ENCODE measurements around the gene HSPB8. TPM values are rescaled to one million over a fixed set of nuclear protein-coding genes. Genes with fewer than 3 reads are reported as not detected.

HSPB8 gene
- total RNA-seq, 2 experiments from 2014 or later, result not detected

DNA sequence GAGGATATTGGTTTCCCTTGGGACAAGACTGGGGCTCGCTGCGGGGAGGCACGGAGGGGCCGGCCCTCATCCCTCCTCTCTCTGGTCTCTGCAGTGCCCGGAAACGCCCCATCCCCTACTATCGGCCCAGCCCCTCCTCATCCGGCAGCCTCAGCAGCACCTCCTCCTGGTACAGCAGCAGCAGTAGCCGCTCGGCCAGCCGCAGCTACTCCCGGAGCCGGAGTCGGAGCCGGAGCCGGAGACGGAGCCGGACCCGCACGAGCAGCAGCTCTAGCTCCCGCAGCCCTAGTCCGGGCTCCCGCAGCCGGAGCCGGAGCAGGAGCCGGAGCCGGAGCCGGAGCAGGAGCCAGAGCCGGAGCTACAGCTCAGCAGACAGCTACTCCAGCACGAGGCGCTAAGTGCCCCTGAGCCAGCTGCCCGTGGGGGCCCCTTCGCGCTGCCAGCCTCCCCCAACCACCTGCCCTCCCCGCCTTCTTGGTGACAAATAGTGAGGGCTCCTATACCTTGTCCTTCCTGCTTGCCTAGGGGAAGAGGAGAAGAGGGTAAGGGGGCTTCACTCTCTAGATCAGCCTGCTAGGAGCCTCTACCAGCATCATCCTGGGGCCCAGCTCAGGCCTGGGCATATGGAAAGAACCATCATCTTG is 22.2 kb upstream of the HSPB8 start:
- ChIA-PET CTCF (no interaction called here), POLR2A (no interaction called here)
- Mint-ChIP-seq H3K9me3 (peaks cover 2% of the 10 kb centered on the region), H3K4me1 (no peaks in the 10 kb centered on the region), H3K4me3 (no peak overlapping the region), H3K27me3 (no peaks in the 10 kb centered on the region), H3K36me3 (ENCODE audit: low read depth) (no peaks in the 10 kb centered on the region), H3K27ac (no peak overlapping the region)
- DNase-seq, result no peak

DNA sequence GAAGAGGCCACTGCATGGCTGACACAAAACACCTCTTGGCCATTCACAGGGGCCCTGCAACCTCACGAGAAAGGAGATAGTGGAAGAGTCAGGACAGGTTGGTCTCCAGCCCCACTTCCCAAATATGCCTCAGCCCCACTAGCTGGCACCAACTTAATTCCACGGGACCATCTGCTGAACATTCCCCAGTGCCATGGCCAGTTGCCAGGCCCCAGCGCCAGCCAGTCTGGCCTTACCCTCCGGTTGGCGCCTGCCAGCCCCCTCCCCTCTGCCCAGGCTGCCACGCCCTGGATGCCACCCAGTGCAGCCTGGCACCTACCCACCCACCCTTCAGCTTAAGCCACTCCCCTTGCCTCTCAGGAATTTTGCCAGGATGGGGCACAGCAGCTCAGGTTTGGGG is 21.2 kb upstream of the HSPB8 start:
- no peak for DNase-seq
- no peaks in the 10 kb centered on the region for H3K27me3 Mint-ChIP-seq
- no peaks in the 10 kb centered on the region for H3K4me1 Mint-ChIP-seq
- peaks cover 2% of the 10 kb centered on the region for H3K9me3 Mint-ChIP-seq
- H3K4me3 Mint-ChIP-seq, result no peak overlapping the region
- H3K36me3 Mint-ChIP-seq (ENCODE audit: low read depth), result no peaks in the 10 kb centered on the region
- no peak overlapping the region for H3K27ac Mint-ChIP-seq
- CTCF ChIA-PET, result no interaction called here
- POLR2A ChIA-PET, result no interaction called here

DNA sequence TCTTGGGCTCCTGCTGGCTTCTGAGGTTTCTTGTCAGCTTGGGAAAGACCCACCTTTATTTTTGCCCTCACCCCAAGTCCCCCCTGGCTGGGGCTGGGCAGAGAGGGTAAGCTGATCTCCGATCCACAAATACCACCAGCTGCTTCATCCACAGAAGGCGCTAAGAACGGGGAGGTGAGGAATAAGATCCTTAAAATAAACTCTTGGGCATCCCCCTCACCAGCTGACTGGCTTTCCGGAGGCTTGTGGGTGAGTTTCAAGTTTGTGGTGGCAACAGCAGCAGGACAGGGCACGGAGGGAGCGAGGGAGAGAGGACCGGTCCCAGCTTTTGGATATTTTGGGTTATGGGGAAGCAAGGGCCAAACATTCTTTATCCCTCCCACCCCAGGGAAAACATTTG is 20.8 kb upstream of the HSPB8 start:
- no peak for DNase-seq
- H3K27ac Mint-ChIP-seq, result no peak overlapping the region
- H3K27me3 Mint-ChIP-seq, result no peaks in the 10 kb centered on the region
- no peaks in the 10 kb centered on the region for H3K36me3 Mint-ChIP-seq (ENCODE audit: low read depth)
- ChIA-PET CTCF (no interaction called here), POLR2A (no interaction called here)
- no peak overlapping the region for H3K4me3 Mint-ChIP-seq
- H3K9me3 Mint-ChIP-seq, result peaks cover 2% of the 10 kb centered on the region
- no peaks in the 10 kb centered on the region for H3K4me1 Mint-ChIP-seq

DNA sequence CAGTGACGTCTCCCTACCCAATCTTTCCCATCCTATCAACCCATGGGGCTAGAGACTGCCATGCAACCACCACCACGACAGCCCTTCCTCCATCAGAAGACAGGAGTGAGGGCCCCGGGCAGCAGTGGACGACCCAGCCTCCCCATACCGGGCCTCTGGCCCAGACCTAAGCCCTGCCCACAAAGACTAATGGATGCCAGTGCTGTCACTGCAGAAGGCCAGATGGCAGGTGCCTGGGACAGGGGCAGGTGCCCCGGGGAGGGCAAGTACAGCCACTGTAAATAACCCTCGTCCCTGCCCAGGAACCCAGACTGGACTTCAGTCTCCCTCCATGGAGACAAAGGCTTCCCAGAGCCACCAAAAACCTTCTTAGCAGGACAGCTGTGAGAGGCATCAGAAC is 20.3 kb upstream of the HSPB8 start:
- H3K9me3 Mint-ChIP-seq, result peaks cover 2% of the 10 kb centered on the region
- CTCF ChIA-PET, result no interaction called here

DNA sequence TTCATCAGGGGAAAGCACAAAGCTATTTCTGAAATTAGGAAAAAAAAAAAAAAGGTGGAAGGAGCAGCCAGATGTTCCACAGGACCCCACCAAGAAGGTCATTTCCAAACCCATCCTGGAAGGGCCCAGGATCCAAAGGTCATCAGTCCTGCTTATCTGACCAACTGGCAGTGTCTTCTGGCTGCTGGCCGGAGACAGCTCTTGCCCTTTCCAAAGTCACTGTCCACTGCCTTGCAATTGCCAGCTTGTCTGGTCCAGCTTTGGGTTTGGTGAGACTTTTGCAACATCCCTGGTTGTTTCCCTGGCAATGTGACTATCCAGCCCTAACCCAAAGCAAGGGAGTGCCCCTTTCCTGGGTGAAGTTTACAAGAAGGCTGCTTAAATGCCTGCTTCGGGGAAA is 18.9 kb upstream of the HSPB8 start:
- CTCF ChIA-PET, result no interaction called here

More for the DNA sequence above, 20.3 kb upstream of the HSPB8 start:
- DNase-seq, result no peak
- no peak overlapping the region for H3K4me3 Mint-ChIP-seq
- no peaks in the 10 kb centered on the region for H3K36me3 Mint-ChIP-seq (ENCODE audit: low read depth)
- POLR2A ChIA-PET, result no interaction called here
- H3K4me1 Mint-ChIP-seq, result no peaks in the 10 kb centered on the region
- H3K27me3 Mint-ChIP-seq, result no peaks in the 10 kb centered on the region
- no peak overlapping the region for H3K27ac Mint-ChIP-seq

DNA sequence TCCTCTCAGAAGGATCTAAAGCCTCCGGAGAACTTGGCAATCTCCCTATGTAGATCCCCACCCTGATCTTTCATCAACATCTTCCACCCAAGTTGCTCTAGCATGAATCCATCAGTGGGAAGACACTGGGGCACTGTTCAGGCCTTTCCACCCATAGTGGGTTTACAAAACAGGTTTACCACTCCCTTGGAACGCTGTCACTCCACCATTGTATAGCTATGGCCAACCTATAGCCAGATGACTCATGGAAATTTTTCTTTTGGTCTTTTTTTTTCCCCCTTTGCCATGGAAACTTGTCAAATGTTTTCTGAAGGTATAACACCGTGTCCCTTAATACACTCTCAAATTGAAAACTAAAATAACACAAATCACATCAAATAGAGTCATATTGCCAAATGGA is 10.8 kb upstream of the HSPB8 start:
- no peak overlapping the region for H3K4me3 Mint-ChIP-seq
- no peaks in the 10 kb centered on the region for H3K36me3 Mint-ChIP-seq (ENCODE audit: low read depth)
- H3K27ac Mint-ChIP-seq, result no peak overlapping the region
- H3K4me1 Mint-ChIP-seq, result no peaks in the 10 kb centered on the region
- no peak for DNase-seq
- ChIA-PET CTCF (no interaction called here), POLR2A (no interaction called here)
- H3K27me3 Mint-ChIP-seq, result no peaks in the 10 kb centered on the region
- no peaks in the 10 kb centered on the region for H3K9me3 Mint-ChIP-seq

More for the DNA sequence above, 18.9 kb upstream of the HSPB8 start:
- no peak for DNase-seq
- Mint-ChIP-seq H3K9me3 (no peaks in the 10 kb centered on the region), H3K27me3 (no peaks in the 10 kb centered on the region), H3K36me3 (ENCODE audit: low read depth) (no peaks in the 10 kb centered on the region), H3K4me3 (no peak overlapping the region), H3K27ac (no peak overlapping the region), H3K4me1 (no peaks in the 10 kb centered on the region)
- POLR2A ChIA-PET, result no interaction called here

DNA sequence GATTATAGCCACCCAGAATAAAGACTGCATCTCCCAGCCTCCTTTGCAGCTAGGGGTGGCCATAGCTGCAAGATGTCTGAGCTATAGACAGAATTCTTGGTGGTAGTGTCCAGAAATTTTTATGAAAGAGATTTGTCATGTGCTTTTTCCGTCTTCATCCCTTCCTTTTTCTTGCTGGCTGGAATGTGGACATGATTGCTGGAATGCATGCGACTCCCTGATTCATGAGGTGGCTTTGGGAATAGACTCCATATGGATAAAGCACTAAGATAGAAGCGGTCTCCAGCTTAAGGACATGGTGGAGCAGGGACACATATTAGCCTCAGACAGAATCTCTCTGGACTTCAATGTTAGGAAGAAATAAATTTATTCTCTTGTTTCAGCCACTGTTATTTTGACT is 10.0 kb upstream of the HSPB8 start:
- Mint-ChIP-seq H3K27me3 (no peaks in the 10 kb centered on the region), H3K4me3 (no peak overlapping the region), H3K4me1 (no peaks in the 10 kb centered on the region), H3K27ac (no peak overlapping the region), H3K9me3 (no peaks in the 10 kb centered on the region), H3K36me3 (ENCODE audit: low read depth) (no peaks in the 10 kb centered on the region)
- no peak for DNase-seq
- ChIA-PET POLR2A (no interaction called here), CTCF (no interaction called here)

DNA sequence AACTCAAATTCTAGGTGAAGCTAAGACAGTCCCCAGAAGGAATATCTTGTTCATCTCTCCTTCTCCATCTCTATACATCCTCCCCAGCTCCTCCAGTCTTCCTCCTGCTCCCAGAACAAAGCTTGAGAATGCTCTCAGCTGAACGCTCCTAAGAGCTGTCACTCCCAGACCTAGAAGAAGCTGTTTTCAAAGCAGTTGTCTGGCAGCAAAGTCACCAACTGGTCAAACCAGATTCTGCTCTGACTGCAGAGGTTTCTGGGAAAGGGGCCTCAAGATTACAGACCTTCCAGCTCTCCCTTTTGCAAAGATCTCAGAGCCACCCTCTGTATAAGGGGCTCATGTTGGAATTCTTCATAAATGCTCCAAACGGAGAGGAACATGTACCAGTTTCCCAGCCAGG is 9.6 kb upstream of the HSPB8 start:
- H3K27me3 Mint-ChIP-seq, result no peaks in the 10 kb centered on the region
- no peaks in the 10 kb centered on the region for H3K9me3 Mint-ChIP-seq
- CTCF ChIA-PET, result no interaction called here

DNA sequence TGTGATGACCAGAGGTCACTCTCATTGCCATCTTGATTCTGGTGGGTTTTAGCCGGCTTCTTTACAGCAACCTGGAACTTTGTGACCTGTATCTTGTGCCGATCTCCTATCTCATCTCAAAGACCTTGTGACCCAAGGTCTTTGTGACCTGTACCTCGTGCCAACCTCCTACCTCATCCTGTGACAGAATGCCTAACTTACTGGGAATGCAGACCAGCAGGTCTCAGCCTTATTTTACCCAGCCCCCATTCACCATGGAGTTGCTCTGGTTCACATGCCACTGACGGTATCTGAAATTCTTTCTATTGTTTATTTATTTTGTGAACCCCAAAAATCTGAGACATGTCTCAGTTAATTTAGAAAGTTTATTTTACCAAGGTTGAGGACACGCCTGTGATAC is 7.4 kb upstream of the HSPB8 start:
- Mint-ChIP-seq H3K36me3 (ENCODE audit: low read depth) (no peaks in the 10 kb centered on the region), H3K27ac (no peak overlapping the region), H3K4me1 (no peaks in the 10 kb centered on the region), H3K9me3 (no peaks in the 10 kb centered on the region), H3K27me3 (no peaks in the 10 kb centered on the region), H3K4me3 (no peak overlapping the region)
- ChIA-PET POLR2A (no interaction called here), CTCF (no interaction called here)
- no peak for DNase-seq

More for the DNA sequence above, 9.6 kb upstream of the HSPB8 start:
- POLR2A ChIA-PET, result no interaction called here
- Mint-ChIP-seq H3K36me3 (ENCODE audit: low read depth) (no peaks in the 10 kb centered on the region), H3K27ac (no peak overlapping the region), H3K4me3 (no peak overlapping the region), H3K4me1 (no peaks in the 10 kb centered on the region)
- DNase-seq, result no peak

DNA sequence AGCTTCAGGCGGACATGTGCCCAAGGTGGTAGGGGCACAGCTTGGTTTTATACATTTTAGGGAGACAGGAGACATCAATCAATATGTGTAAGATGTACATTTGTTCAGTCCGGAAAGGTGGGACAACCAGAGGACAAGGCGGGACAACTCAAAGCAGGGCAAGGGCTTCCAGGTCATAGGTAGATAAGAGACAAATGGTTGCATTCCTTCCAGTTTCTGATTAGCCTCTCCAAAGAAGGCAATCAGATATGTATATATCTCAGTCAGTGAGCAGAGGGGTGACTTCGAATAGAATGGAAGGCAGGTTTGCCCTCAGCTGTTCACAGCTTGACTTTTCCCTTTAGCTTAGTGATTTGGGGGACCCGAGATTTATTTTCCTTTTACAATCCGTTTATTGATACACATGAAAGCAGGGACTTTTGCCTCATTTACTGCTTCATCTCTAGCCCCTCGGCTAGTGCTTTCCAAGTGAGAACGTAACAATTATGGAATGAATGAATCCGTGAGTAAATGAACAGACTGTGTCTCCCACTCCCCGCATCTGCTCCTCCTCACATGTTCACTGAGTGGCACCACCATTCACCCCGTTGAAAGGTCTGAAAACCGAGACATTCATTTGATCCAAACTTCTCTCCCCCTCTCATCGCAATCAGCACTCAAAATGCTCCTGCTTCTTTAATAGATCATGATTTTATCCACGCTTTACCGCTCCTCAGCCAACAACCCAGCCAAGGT is 6.9 kb upstream of the HSPB8 start:
- Mint-ChIP-seq H3K4me3 (no peak overlapping the region), H3K4me1 (no peaks in the 10 kb centered on the region), H3K36me3 (ENCODE audit: low read depth) (no peaks in the 10 kb centered on the region), H3K27ac (no peak overlapping the region), H3K27me3 (no peaks in the 10 kb centered on the region), H3K9me3 (no peaks in the 10 kb centered on the region)
- POLR2A ChIA-PET, result no interaction called here
- CTCF ChIA-PET, result no interaction called here
- DNase-seq, result no peak

DNA sequence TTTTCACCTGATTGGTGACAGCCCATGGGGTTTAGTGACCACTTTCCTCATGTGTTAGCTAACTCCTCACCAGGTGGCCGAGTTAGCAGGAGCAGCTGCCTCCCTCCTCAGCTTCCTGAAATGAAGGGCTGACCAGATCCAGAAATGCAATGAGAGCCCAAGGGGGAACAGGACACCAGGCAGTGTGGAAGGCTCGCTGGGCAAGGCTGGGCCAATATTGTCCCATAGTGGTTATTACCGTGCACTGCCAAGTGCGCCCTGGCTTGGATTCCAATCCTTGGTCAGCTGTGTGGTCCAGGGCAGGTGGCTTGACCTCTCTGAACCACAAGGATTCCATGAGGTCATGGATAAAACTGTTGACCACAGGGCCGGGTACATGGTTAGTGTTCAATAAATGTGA is 3.6 kb upstream of the HSPB8 start:
- no peaks in the 10 kb centered on the region for H3K27me3 Mint-ChIP-seq
- H3K4me1 Mint-ChIP-seq, result no peaks in the 10 kb centered on the region
- H3K27ac Mint-ChIP-seq, result no peak overlapping the region
- CTCF ChIA-PET, result no interaction called here
- POLR2A ChIA-PET, result no interaction called here
- no peaks in the 10 kb centered on the region for H3K9me3 Mint-ChIP-seq
- no peaks in the 10 kb centered on the region for H3K36me3 Mint-ChIP-seq (ENCODE audit: low read depth)
- no peak for DNase-seq
- no peak overlapping the region for H3K4me3 Mint-ChIP-seq

DNA sequence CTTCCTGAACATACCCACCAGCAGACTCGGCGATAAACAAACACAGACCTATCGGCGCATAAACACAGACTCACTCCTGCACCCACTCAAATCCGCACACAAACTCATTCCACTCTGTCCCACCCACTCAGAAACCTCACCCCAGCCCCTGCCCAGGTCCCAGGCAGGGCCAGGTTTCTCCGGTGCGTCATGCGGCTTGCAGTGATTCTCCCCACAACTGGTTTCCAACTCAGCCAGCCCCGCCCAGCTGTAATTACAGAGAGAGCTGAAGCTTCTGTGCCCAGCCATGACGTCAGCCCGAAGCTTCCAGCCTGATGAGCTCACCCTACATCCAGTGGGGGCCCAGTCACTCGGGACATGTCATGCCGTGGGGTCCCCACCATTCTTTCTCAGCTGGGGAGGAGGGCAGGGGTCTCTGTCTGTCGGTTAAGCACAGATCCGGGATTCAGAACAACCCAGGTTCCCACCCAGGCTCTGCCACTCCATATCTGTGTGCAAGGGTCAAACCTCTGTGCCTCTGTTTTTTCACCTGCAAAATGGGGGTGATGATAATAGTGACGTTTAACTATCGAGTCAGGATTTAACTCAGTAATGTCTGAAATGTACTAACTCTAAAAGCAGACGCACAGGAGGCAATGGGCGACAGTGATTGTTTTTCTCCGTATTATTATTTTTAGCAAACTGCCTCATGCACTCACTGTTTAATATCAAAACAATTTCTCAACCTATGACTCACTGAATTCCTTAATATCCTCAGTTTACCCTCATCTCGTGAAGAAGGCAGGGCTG is 2.3 kb upstream of the HSPB8 start:
- CTCF ChIA-PET, result no interaction called here
- no peak overlapping the region for H3K4me3 Mint-ChIP-seq
- no peaks in the 10 kb centered on the region for H3K36me3 Mint-ChIP-seq (ENCODE audit: low read depth)
- DNase-seq, result no peak
- POLR2A ChIA-PET, result no interaction called here
- no peaks in the 10 kb centered on the region for H3K27me3 Mint-ChIP-seq
- H3K4me1 Mint-ChIP-seq, result no peaks in the 10 kb centered on the region
- H3K9me3 Mint-ChIP-seq, result no peaks in the 10 kb centered on the region
- H3K27ac Mint-ChIP-seq, result no peak overlapping the region

DNA sequence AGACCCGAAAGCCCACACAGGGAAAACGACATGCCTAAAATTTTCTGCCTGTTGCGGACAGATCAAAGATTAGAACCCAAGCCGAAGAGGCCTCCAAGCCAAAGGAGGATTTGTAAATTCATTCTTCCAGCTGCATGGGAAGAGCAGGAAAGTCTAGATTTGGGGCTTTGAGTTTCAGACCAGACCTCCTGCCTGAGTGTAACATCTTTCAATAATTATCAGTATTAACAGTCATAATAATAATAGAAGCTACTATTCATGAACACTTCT is 1.7 kb upstream of the HSPB8 start:
- no peak overlapping the region for H3K27ac Mint-ChIP-seq
- POLR2A ChIA-PET, result no interaction called here
- H3K9me3 Mint-ChIP-seq, result no peaks in the 10 kb centered on the region
- CTCF ChIA-PET, result no interaction called here
- no peaks in the 10 kb centered on the region for H3K4me1 Mint-ChIP-seq
- no peak for DNase-seq
- H3K36me3 Mint-ChIP-seq (ENCODE audit: low read depth), result no peaks in the 10 kb centered on the region
- H3K4me3 Mint-ChIP-seq, result no peak overlapping the region
- H3K27me3 Mint-ChIP-seq, result no peaks in the 10 kb centered on the region

DNA sequence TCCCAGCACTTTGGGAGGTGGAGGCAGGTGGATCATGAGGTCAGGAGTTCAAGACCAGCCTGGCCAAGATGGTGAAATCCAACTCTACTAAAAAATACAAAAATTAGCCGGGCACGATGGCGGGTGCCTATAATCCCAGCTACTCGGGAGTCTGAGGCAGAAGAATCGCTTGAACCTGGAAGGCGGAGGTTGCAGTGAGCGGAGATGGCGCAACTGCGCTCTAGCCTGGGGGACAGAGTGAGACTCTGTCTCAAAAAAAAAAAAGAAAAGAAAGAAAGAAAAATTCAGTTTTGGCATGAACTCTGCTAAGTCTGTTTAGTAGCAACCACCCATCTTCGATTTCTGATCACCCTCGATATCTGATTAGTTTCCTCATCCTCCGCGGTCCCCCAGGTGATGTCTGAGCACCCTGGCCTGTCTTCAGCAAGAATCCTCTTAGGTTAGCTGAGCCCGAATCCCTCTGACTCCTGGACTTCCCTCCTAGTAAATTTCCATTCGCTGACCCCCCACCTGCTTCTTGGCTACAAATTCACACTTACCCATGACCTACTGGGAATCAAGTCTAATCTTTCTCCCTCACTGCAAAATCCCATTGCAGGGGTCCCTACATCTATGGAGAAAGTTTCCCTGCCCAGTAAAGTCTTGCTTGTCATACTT is 879 bp upstream of the HSPB8 start:
- ChIA-PET POLR2A (no interaction called here), CTCF (no interaction called here)
- no peak for DNase-seq
- Mint-ChIP-seq H3K4me3 (no peak overlapping the region), H3K9me3 (no peaks in the 10 kb centered on the region), H3K4me1 (no peaks in the 10 kb centered on the region), H3K27ac (no peak overlapping the region), H3K36me3 (ENCODE audit: low read depth) (no peaks in the 10 kb centered on the region), H3K27me3 (no peaks in the 10 kb centered on the region)

All from activated CD4-positive, alpha-beta memory T cell treated with anti-CD3 and anti-CD28 coated beads, Interleukin-2, amount 10 ng/mL, durations not matched to agents 7 days and 5 days (primary cell).